Ovary (tissue), 3 donors: ENCODE results near the gene COG5.

ENCODE experiments used
- CTCF ChIP-seq, 3 donors: fragments of 450-650 bp in 2 of 3; fragments of 200-600 bp in 1 of 3; IDR thresholded peaks; one replicate each; pipeline versions ENCODE4 v1.5.1 to v1.8.0; 2016 to 2022; ENCODE audit warnings: antibody characterized with exemption in 3 of 3, mild to moderate bottlenecking in 1 of 3
- POLR2A ChIP-seq: fragments of 450-650 bp; IDR thresholded peaks from one replicate; pipeline ENCODE4 v1.6.1; 2017; ENCODE audit warnings: antibody characterized with exemption, mild to moderate bottlenecking, moderate library complexity
- donor health status: DM: no; HTN: no; CAD: no.

GRCh38 chr7:107154826-107155225 is 408.9 kb downstream of the COG5 start:
- no peak for TF ChIP-seq POLR2A
- TF ChIP-seq CTCF (IDR thresholded peaks at IDR 0.05), result no peak
